Measurements from ENCODE around the gene SAMD15.
"Not testable (repeated sequence)": the region's sequence is repeated elsewhere in the genome, so short reads cannot be mapped to it uniquely, and the experiment has no call there.

Gene SAMD15

DNA sequence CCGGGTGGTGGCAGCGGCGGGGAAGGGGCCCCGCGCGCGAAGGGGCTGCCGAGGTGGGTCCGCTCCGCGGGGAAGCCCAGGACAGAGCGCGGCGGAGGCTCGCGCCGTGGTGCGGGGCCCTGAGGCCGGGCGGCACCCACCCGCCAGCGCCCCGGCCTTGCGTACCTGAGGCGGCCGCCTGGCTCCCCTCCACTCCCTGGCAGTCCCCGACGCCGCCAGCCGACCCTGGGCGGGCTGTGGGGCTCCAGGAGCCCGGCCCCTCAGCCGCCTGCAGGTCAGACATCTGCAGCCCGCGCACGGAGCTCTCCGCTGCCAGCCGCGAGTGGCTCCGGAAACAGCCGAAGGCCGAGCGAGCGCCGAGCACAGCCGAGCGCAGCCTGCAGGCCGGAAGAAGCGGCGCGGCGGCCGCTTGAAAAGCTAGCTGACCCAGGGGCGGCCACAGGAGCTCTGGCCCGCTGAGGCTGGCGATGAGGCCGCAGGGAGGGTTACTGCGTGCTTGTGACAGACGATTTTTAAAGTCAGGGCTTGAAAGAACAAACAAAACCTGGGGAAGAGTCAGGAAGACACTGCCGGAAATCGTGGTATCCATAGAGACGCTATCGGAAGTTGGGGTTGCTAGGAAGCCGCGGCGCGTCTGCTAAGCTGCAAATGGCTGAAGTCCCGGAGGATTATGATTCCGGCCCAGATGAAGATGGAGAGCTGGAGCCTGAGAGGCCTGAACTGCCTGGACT is at the start of gene SAMD15, which contains the start of gene TMED8:
Gene SAMD15 (plus strand): TSS at position 609 of the 731 bp plus-strand sequence. CDS start 40 bp downstream, at position 649.
Gene TMED8 (minus strand): TSS at position 324 of the 731 bp plus-strand sequence. CDS start 41 bp downstream, at position 283.
- peak; percentile 94 for DNase-seq

DNA sequence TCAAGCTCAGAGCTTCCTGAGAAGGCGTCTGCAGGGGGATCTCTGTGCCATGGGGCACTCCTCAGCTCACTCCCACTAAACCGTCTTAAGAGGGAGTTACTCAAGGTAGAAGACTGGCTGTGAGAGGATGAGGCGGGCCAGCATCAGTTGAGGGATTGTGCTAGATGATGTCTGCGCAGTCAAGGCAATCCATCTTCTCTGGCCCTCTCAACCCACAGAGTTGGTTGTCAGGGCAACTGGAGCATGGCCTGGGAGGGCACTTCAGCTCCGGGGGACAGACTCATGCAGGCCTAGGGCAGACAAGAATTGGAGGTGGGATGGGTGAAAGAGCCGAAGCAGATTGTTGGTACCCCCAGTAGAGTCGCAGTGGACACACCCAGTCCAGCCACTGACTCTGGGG is 47.3 kb upstream of the SAMD15 start:
- no peak for DNase-seq

DNA sequence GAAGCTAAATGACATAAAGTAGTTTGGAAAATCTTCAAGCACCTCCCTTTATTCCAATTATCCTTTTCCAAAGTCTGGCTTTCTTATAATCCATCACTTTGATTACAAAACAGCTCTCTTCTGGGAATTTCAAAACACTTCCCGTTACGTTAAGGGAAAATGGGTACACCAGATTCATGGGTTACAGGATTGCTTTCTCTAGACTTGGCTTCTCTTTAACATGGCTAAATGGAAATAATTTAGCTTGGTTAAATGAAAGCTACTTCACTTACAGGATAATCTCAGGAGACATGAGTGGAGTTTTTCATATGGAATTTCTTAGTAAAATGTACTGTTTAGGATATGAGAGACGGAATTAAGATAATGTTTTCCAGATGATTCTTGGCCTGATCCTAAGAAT is 41.6 kb upstream of the SAMD15 start:
- DNase-seq = no peak

DNA sequence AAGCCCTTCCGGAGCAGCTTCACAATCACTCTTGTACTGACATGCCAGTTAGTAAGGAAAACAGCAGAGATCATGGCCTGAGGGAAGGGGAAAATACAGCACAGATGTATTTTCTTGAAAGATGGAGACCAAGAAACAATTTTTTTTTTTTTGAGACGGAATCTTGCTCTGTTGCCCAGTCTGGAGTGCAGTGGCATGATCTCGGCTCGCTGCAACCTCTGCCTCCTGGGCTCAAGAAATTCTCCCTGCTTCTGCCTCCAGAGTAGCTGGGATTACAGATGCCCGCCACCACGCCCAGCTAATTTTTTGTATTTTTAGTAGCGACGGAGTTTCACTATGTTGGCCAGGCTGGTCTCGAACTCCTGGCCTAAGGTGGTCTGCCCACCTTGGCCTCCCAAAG is 39.9 kb upstream of the SAMD15 start:
- DNase-seq = not testable (repeated sequence)

DNA sequence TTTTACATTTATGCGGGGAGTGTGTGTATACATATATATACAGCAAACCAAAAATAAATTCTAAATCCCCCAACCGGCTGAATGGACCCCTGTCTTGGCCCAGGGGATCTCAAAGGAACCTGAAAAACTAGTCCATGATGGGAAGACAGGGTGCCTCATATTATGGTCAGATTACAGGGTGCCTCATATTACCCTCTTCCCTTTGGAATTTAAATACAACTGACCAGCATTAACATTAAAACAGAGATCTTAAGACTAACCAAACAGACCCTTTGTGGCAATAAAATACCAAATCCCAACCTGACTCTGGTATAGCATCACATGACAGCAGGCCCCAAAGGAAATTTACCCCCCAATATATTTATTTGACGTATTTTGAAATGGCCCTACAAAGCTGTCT is 39.3 kb upstream of the SAMD15 start:
- DNase-seq = no peak

DNA sequence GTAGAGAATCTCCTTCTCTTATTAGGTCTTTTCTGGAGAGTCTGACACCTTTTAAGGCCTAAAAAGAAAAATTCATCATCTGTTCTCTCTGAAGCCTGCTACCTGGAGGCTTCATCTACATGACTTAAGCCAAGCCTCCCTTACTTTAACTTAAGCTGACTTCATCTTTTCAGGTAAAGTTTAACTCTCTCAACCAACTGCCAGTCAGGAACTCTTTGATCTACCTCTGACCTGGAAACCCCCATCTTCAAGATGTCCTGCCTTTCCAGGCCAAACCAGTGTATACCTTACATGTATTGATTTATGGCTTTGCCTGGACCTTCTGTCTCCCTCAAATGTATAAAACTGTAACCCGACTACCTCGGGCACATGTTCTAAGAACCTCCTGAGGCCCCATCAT is 38.9 kb upstream of the SAMD15 start:
- no peak for DNase-seq

DNA sequence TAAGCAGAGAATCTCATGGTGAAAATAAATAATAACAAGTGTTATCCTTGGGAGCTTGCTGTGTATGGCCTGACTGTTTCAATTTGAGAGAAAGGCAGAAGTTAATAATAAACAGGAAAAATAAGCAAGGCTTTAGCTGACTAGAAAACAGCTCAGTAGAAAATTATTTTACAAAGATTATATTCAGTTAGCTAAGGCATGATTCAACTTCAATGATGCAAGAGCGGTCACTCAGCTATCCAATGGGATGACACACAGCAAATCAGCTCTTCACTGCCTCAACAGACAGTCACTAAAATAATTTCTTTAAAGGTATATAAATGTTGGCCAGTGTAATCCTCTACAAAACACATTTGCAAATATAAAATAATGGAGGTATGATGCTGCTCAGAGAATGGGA is 37.8 kb upstream of the SAMD15 start:
- no peak for DNase-seq

DNA sequence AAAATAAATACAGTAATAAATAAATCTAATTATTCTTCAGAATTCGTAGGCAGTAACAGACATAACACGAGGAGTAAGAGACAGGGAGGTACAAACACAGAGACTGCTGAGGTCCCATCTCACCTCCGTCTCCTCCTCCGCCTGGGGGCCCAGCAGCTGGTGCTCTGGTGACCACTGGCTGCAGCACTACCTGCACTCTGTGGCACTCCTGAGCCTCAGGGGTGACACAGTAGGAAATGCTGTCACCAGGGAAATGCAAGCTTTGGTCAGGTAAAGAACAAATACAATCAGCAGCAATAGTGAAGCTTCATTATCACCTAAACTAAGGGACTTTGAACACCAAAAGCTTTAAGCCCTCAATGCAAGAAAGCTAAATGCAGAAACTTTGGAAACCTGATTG is 36.8 kb upstream of the SAMD15 start:
- no peak for DNase-seq

DNA sequence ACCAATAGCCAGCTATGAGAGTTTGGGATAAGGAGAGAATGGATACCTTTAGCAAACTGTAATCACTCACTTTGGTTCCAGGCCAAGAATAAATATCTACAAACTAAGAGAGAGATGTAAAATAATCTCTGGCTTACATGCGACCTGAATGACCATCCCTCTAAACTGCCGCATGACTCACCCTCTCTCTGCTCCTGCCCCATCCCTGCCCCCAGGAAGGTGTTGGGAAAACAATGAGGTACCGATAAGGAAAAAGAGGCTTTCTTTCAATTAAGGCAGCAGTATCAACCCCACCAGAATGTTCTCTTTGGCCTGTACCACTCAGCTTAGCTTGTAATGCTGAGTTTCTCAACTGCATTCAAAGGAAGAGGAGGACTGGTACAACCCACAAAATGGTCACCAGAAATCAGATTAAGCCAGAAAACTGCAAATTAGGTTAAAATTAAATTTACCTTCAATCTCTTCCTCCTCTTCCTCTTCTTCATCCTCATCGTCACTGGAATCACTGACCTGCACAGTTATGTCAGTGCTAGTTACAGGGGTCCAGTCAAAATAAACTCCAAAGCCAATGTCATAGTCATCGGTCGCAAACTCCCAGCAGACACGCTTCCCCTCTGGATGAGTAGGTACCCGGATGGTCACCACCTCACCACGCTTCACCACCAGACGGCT is 34.3 kb upstream of the SAMD15 start:
- DNase-seq = no peak

DNA sequence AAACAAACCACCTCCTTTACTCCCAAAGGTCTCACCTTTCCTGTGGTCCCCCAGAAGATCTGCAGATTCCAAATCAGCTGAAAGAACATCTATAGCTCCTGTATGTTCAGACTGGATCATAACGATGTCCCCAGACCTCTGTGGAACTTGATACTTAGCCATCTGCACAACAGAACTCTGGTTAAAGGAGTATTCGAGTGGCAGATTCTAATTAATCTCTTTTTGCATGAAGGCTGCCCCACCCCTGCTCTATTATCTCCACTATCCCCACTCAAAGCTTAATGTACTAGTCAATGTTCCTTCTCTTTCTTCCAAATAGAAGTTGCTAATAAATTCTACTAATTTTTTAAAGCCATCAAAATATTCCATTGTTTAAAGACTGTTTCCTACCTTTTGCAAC is 33.5 kb upstream of the SAMD15 start:
- peak; percentile 28 for DNase-seq

DNA sequence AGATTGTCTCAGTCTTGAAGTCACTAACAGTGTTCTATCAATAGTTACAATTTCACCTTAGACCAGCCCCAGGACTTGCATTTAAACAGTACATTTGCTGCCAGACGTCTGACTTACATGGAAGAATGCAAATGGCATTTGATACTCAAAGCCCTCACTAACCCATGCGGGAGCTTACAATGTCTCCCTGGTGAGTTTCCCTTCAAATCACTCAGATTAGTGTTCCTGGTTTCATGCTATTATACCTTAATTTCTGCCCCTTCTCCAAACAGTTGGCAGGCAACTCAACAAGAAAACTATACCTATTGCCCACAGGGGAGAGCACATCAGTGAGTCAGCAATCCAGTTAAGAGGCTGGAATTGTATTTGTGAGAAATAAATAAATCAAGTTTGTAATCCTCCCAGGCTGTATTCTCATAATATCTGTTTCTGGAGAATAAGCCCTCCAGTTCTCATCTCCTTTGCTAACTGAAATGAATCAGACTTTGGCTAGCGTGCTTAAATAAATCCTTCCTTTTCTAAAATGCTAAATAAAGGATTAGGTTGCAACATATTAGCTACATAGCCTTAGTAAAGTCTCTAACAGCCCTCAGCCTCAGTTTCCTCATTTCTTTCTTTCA is 32.7 kb upstream of the SAMD15 start:
- no peak for DNase-seq

DNA sequence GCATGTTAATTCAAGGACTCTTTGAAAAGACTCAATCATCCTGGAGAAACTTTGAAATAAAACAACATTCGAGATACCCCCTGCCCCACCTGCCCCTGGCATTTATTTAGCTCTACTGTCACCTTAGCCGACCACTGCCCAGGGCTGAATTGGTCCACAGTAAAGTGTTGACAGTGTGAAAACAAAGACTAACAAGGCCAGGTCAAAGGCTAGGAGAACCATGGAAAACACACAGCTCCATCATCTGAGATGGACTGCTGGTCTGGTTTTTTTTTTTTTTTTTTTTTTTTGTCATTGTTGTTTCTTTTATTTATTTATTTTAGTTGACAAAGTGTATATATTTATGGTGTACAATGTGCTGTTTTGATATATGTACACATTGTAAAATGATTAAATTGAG is 30.7 kb upstream of the SAMD15 start:
- DNase-seq = no peak

DNA sequence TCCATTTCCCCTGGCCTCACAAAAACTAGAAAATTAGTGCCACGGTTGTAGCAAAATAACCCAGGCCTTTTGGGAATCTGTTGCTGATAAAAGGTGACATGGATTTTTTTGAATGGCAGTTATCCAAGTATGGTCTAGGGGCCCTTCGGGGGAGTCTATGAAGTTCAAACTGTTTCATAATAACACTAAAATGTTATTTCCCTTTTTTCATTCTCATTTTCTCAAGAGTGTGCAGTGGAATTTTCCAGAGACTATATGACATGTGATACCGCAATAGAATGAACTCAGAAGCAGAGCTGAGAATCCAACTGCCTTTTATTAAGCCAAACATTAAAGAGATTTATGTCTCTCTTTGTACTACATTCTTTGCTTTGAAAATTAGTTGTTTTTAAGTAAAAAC is 29.4 kb upstream of the SAMD15 start:
- DNase-seq = peak; percentile 54

DNA sequence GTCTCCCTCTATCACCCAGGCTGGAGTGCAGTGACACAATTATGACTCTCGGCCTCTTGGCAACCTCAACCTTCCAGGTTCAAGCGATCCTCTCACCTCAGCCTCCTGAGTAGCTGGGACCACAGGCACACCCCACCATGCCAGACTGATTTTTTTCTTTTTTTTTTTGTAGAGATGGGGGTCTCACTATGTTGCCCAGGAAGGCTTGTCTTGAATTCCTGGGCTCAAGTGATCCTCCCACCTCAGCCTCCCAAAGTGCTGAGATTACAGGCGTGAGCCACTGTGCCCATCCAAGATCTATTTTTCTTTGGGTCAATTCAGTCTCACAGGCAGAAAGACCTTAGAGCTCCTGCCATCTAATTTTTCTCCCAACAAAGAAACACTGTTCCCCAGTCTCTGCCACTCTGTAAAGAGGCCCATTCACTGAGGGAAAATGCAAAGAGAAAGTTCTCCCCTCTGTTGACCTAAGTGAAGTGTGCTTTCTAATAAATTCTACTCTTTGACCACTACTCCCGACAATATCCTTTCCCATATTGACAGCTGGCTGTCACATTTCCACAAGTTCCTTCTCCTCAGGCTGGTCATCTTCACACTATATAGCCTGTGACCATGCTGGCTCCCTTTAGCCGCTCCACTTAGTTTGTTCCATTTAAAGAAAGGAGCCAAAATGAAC is 23.6 kb upstream of the SAMD15 start:
- no peak for DNase-seq

DNA sequence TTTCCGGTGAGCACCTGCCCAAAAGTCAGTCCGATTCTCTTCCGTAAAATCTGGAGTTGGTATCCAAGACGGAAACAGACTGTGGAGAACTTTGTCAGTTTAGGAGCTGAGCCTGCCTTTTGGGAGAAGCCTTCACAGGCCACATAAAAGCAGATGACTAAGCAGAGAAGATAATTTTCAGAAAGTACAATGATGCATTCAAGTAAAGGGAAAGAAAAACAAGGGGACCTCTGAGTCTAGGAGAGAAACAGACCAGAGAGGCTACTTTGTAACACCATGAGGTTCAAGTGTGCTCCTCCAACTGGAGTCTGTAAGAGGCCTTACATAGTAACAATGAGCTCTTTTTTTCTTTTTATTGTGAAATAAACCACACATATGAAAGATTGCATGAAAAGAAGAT is 21.4 kb upstream of the SAMD15 start:
- no peak for DNase-seq

DNA sequence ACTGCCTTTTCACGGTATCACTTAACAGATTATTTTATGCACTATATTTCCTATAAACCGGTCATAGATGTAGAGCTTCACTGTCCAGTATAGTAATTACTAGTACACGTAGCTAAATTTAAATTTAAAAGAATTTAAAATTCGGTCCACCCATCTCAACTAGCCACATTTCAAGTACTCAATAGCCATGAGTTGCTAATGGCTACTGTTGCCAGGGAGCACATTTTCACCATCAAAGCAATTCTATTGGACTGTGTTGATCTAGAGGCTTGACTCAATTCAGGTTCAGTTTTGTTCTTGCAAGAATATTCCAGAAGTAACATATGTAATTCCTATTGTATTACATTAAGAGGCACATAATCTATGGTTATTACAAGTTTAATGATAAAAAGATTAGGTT is 20.3 kb upstream of the SAMD15 start:
- no peak for DNase-seq

DNA sequence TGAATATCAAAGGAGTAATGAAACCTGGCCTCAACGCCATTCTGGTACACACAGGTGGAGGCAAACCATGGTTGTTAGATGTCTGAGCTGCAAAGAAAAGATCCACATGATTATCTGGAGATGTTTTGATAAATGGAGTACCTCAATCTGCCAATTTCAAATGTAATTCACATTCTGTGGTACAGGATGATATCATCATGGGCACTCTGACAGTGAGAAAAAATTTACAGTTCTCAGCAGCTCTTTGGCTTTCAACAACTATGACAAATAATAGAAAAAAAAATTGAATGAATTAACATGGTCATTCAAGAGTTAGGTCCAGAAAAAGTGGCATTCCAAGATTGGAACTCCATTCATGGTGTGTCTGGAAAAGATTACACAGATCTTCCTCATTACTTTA is 17.6 kb upstream of the SAMD15 start:
- no peak for DNase-seq

DNA sequence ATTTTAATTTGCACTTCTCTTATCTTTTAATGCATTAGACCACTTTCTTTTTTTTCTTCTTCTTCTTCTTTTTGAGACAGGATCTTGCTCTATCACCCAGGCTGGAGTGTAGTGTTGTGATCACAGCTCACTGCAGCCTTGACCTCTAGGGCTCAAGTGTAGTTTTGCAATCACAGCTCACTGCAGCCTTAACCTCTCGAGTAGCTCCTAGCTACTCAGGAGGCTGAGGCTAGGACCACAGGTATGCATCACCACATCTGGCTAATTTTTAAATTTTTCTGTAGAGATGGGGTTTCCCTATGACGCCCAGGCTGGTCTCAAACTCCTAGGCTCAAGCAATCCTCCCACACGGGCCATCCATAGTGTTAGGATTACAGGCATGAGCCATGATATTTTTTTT is 13.0 kb upstream of the SAMD15 start:
- DNase-seq = no peak

DNA sequence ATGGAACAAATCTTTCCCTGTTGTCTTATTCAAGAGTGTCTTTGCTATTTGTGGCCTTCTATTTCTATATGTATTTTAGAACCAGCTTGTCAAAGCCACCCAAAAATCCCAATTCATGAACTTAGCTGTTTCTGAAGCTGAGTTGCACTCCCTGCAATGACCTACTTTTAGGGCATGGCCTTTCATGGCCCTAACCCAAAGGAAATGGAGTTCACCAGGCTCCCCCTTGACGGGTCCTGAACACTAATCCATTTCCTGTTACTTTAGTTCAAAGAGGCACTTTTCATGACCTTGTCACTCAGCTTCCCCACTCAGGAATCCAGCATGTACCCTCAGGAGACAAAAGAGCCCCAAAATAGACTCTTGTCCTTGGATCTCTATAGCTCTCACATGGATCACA is 7.9 kb upstream of the SAMD15 start:
- no peak for DNase-seq

DNA sequence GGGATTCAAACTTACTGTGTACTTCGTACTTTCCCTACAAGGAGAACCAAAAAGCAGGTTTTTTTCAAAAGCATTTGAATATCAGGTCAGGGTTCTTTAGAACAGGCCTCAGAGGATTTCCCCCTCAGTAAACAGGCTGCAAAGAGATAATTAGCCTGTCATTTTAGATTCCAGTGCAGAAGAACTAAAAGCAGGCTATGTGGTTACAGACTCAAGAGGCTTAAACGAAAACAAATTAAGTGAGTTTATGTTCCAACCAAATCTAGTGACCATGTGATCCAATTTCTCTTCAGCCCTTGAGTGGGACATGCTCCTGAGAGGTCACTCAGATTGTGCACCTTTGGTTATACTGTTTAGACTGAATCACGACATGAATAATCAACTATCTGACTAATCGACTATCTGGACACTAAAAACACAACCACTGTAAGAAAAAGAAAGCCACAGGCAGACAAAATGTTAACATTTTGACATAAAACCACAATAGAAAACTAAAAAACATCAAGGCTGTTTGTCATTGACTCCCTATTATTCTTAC is 4.8 kb upstream of the SAMD15 start:
- DNase-seq = no peak

DNA sequence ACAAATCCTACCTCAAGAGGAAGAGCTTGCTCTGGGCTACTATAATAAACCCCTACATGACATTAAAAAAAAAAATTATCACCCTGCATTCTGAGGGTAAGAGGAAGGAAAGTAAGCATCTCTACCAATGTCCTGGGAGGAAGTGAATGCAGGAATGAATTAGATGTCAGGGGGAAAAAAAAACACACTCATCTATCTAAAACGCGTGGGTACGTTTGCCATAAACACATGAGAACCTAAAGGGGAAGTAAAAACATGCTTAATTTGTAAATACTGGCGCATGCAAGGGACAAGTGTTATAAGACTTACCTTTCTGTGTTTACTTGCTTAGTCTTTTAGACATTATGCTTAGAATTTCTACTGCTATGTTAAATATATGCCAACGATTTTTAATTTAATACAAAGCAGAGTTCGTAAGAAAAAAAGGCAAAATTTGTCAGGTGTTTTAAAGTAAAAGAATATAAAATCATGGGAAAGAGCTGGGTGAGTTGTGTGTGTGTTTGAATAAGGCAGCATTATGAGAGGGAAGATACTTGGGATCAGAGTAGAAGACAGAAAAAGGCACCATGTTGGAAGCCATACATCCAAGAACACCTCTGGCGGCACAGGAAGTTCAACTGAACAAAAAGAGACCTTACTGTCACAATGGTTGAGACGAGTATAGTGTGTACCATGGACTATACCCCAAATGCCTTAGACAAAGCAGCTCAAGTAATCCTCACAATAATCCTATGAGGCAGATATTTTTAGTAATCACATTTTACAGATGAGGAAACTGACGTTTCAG is 1.8 kb upstream of the SAMD15 start:
- peak; percentile 46 for DNase-seq

DNA sequence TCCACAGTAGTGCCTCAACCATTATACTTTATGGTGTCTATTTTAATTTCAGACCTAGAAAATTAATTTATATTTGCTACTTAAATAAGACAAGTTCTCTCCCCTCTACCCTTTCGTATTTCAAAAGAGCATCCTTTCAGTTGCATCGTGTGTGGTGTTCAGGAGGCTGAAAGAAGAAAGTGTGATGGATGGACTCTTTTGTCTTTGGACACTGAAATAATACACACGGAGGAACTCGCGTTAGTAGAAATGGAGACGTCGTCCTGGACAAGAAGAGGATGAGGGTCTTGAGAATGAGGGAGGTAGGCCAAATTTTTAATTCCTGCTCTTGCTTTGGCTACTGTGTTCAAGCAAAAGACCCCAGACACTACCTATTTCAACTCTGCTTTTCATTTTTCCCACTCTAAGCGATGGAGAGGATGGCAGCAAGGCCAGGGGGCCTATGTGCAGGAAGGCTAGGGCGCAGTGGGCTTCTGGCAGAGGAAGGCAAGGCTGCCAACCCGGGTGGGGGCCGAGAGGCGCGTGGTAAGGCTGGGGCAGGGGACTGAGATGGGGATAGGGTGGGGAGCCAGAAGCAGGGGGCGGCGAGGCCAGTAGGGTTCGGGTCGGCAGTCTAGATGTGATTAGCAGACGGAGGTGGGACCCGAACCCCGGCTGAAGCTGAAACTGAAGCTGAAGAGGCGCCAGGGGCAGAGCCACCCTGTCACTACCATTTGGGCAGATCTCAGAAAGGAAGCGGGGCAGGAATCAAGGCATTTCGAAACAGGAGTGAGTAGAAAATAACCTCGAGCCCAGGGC is 1.0 kb upstream of the SAMD15 start:
- peak; percentile 56 for DNase-seq
